ENCODE measurements around the gene PEBP1.

GRCh38 chr12:118102609-118103008, 33.3 kb upstream of the PEBP1 start:
- no peak for TF ChIP-seq CTCF (IDR thresholded peaks at IDR 0.05)
- no peak for TF ChIP-seq POLR2A (IDR thresholded peaks at IDR 0.05)
- TF ChIP-seq POLR2AphosphoS5 (IDR thresholded peaks at IDR 0.05): no peak

All from prostate gland (tissue), 2 donors.